Nephron progenitor cell (in vitro differentiated cells): ENCODE measurements around the gene MAML2.

Experiments used
- DNase-seq: peaks from one replicate; pipeline ENCODE4 v3.0.0; 2021
- H3K27ac Mint-ChIP-seq: 2 replicates; pipeline ENCODE4 v1.8.0; 2021; ENCODE audit warnings: mild to moderate bottlenecking, moderate library complexity, mixed read lengths
- H3K27me3 Mint-ChIP-seq: 2 replicates; pipeline ENCODE4 v1.8.0; 2021; ENCODE audit warnings: mild to moderate bottlenecking, low read depth, mixed read lengths; ENCODE audit not compliant: poor library complexity
- H3K36me3 Mint-ChIP-seq: 2 replicates; pipeline ENCODE4 v1.8.0; 2021; ENCODE audit warnings: low read depth, mixed read lengths
- H3K4me1 Mint-ChIP-seq: 2 replicates; pipeline ENCODE4 v1.8.0; 2021; ENCODE audit warnings: mixed read lengths
- H3K4me3 Mint-ChIP-seq: 2 replicates; pipeline ENCODE4 v1.8.0; 2021; ENCODE audit warnings: mild to moderate bottlenecking, moderate library complexity, mixed read lengths
- H3K9me3 Mint-ChIP-seq: 2 replicates; pipeline ENCODE4 v1.8.0; 2021; ENCODE audit warnings: mild to moderate bottlenecking, moderate library complexity, mixed read lengths
- CTCF ChIP-seq: fragments of 200-600 bp; sonication (generic); IDR thresholded peaks from 2 replicates; pipeline ENCODE4 v1.5.0; 2021; ENCODE audit warnings: antibody characterized with exemption

The MAML2 gene

GRCh38 chr11:96196181-96196662 lies 146.8 kb downstream of the MAML2 start:
- Mint-ChIP-seq H3K36me3 (peaks cover 44% of the 10 kb centered on the region), H3K4me3 (no peak overlapping the region), H3K27me3 (no peaks in the 10 kb centered on the region), H3K27ac (peak overlapping the region; percentile 92), H3K4me1 (peaks cover 82% of the 10 kb centered on the region), H3K9me3 (peaks cover 20% of the 10 kb centered on the region)
- DNase-seq, result no peak
- TF ChIP-seq CTCF, result no peak

GRCh38 chr11:96195671-96196070 lies 147.3 kb downstream of the MAML2 start:
- H3K27ac Mint-ChIP-seq, result peak overlapping the region; percentile 92
- peaks cover 80% of the 10 kb centered on the region for H3K4me1 Mint-ChIP-seq
- H3K4me3 Mint-ChIP-seq, result no peak overlapping the region

GRCh38 chr11:96194581-96195374 lies 148.2 kb downstream of the MAML2 start:
- H3K27me3 Mint-ChIP-seq, result no peaks in the 10 kb centered on the region
- H3K4me1 Mint-ChIP-seq, result peaks cover 72% of the 10 kb centered on the region
- no peak overlapping the region for H3K4me3 Mint-ChIP-seq
- peaks cover 44% of the 10 kb centered on the region for H3K36me3 Mint-ChIP-seq
- no peak for DNase-seq
- H3K27ac Mint-ChIP-seq, result peak overlapping the region; percentile 96
- H3K9me3 Mint-ChIP-seq, result peaks cover 31% of the 10 kb centered on the region
- TF ChIP-seq CTCF, result no peak

More at GRCh38 chr11:96195671-96196070, 147.3 kb downstream of the MAML2 start:
- Mint-ChIP-seq H3K9me3 (peaks cover 25% of the 10 kb centered on the region), H3K36me3 (peaks cover 44% of the 10 kb centered on the region), H3K27me3 (no peaks in the 10 kb centered on the region)
- no peak for TF ChIP-seq CTCF
- no peak for DNase-seq

GRCh38 chr11:96193745-96194443 lies 149.1 kb downstream of the MAML2 start:
- Mint-ChIP-seq H3K27me3 (no peaks in the 10 kb centered on the region), H3K4me1 (peaks cover 73% of the 10 kb centered on the region), H3K4me3 (peak overlapping the region; percentile 39), H3K27ac (peak overlapping the region; percentile 96), H3K9me3 (peaks cover 26% of the 10 kb centered on the region), H3K36me3 (peaks cover 38% of the 10 kb centered on the region)
- DNase-seq, result peak; percentile 10
- no peak for TF ChIP-seq CTCF

GRCh38 chr11:96191752-96192151 lies 151.2 kb downstream of the MAML2 start:
- no peak overlapping the region for H3K27ac Mint-ChIP-seq
- H3K9me3 Mint-ChIP-seq, result peaks cover 22% of the 10 kb centered on the region
- H3K4me3 Mint-ChIP-seq, result no peak overlapping the region
- no peak for TF ChIP-seq CTCF
- no peak for DNase-seq
- H3K36me3 Mint-ChIP-seq, result peaks cover 27% of the 10 kb centered on the region
- H3K4me1 Mint-ChIP-seq, result peaks cover 78% of the 10 kb centered on the region
- H3K27me3 Mint-ChIP-seq, result no peaks in the 10 kb centered on the region
